ENCODE data around the gene ST6GALNAC5.

DNA sequence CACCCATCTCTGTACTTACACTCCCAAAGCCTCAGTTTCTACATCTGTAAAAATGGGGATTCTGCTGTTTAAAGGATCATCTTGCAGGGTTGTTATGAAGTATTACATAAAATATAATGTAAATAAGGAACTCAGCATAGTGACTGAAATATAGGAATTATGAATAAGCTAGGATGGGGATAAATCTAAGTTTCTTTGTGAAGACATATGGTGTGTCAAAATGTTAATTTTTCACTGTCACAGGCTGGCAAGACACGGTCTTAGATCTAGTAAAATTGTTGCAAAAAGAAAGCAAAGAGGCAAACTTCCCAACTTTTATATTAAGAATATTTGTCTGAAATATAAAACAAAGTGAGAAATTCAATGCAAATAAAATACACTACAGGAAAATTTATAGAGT is 42.0 kb downstream of the ST6GALNAC5 start:
- TF ChIP-seq, protein P1, sequence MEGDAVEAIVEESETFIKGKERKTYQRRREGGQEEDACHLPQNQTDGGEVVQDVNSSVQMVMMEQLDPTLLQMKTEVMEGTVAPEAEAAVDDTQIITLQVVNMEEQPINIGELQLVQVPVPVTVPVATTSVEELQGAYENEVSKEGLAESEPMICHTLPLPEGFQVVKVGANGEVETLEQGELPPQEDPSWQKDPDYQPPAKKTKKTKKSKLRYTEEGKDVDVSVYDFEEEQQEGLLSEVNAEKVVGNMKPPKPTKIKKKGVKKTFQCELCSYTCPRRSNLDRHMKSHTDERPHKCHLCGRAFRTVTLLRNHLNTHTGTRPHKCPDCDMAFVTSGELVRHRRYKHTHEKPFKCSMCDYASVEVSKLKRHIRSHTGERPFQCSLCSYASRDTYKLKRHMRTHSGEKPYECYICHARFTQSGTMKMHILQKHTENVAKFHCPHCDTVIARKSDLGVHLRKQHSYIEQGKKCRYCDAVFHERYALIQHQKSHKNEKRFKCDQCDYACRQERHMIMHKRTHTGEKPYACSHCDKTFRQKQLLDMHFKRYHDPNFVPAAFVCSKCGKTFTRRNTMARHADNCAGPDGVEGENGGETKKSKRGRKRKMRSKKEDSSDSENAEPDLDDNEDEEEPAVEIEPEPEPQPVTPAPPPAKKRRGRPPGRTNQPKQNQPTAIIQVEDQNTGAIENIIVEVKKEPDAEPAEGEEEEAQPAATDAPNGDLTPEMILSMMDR (IDR thresholded peaks at IDR 0.05): no peak
- TF ChIP-seq EZH2phosphoT487 (IDR thresholded peaks at IDR 0.05) (no peak), EZH2 (IDR thresholded peaks at IDR 0.05) (no peak)
